Head of caudate nucleus (tissue), 42 donors: ENCODE measurements around the gene KLF17.
A peak's percentile ranks its signal among the peaks of the same experiment; 100 is the strongest.

Experiments used
- DNase-seq, 42 donors: peaks; one replicate each; pipeline versions ENCODE4 v3.0.0 to v3.0.0-alpha.2; 2020 to 2021; ENCODE audit warnings: mixed read lengths in 7 of 42
- intact Hi-C: fragments of 100-400 bp; cut with DNase I; formaldehyde crosslinking; loops from one replicate; pipeline ENCODE4 v1.15.0; 2022

KLF17 gene

GRCh38 chr1:44118682-44119081, at the start of gene KLF17:
KLF17 (plus strand) TSS chr1:44118821; CDS start chr1:44118908, 87 bp downstream.
- intact Hi-C loops, result no loop called here

GRCh38 chr1:44071461-44071860, 47.2 kb upstream of the KLF17 start:
- intact Hi-C loops, result no loop called here
- DNase-seq, result no peak

More at GRCh38 chr1:44118682-44119081, at the start of gene KLF17:
- DNase-seq, result no peak

GRCh38 chr1:44072204-44072603, 46.4 kb upstream of the KLF17 start:
- peak in 7 of 42 donors; percentile 11 to 54 (median 27) for DNase-seq
- intact Hi-C loops, result no loop called here

- intact Hi-C loops, result no loop called here
Measured at GRCh38 chr1:44072821-44073220, 45.8 kb upstream of the KLF17 start.

GRCh38 chr1:44073528-44073927, 45.1 kb upstream of the KLF17 start:
- intact Hi-C loops, result no loop called here
- no peak for DNase-seq

More at GRCh38 chr1:44072821-44073220, 45.8 kb upstream of the KLF17 start:
- no peak for DNase-seq

- intact Hi-C loops, result no loop called here
- no peak for DNase-seq
Measured at GRCh38 chr1:44074415-44074814, 44.2 kb upstream of the KLF17 start.

GRCh38 chr1:44076066-44076465, 42.6 kb upstream of the KLF17 start:
- intact Hi-C loops, result no loop called here
- no peak for DNase-seq

- no peak for DNase-seq
- intact Hi-C loops, result no loop called here
Measured at GRCh38 chr1:44077421-44077820, 41.2 kb upstream of the KLF17 start.

- intact Hi-C loops, result no loop called here
- DNase-seq, result no peak
Measured at GRCh38 chr1:44078104-44078503, 40.5 kb upstream of the KLF17 start.

GRCh38 chr1:44079566-44079965, 39.1 kb upstream of the KLF17 start:
- DNase-seq, result no peak
- intact Hi-C loops, result no loop called here

GRCh38 chr1:44084998-44085675, 33.5 kb upstream of the KLF17 start:
- DNase-seq, result no peak
- intact Hi-C loops, result no loop called here

- intact Hi-C loops, result no loop called here
- DNase-seq, result no peak
Measured at GRCh38 chr1:44086692-44087474, 31.7 kb upstream of the KLF17 start.

GRCh38 chr1:44089371-44090048, 29.1 kb upstream of the KLF17 start:
- no peak for DNase-seq
- intact Hi-C loops, result no loop called here

GRCh38 chr1:44090429-44091252, 28.0 kb upstream of the KLF17 start:
- DNase-seq, result no peak
- intact Hi-C loops, result no loop called here

- intact Hi-C loops, result no loop called here
- DNase-seq, result no peak
Measured at GRCh38 chr1:44094047-44094446, 24.6 kb upstream of the KLF17 start.

- peak in 1 of 42 donors; percentile 6 for DNase-seq
- intact Hi-C loops, result no loop called here
Measured at GRCh38 chr1:44100183-44100868, 18.3 kb upstream of the KLF17 start.

- intact Hi-C loops, result no loop called here
- no peak for DNase-seq
Measured at GRCh38 chr1:44101328-44101727, 17.3 kb upstream of the KLF17 start.

- DNase-seq, result peak in 1 of 42 donors; percentile 3
- intact Hi-C loops, result no loop called here
Measured at GRCh38 chr1:44103270-44104131, 15.1 kb upstream of the KLF17 start.
